Activated T-cell treated with anti-CD3 and anti-CD28 coated beads, Interleukin-2, amount 50 U/mL, for 24 hours (primary cell): ENCODE measurements around the gene DHH.
"Not testable (repeated sequence)": the region's sequence is repeated elsewhere in the genome, so short reads cannot be mapped to it uniquely, and the experiment has no call there.

Experiments
- DNase-seq: peaks from one replicate; pipeline ENCODE4 v3.0.0-alpha.2; 2020
- H3K27ac Mint-ChIP-seq: 2 replicates; pipeline ENCODE4 v1.8.0; 2020; ENCODE audit warnings: mild to moderate bottlenecking, mixed read lengths
- H3K27me3 Mint-ChIP-seq: 2 replicates; pipeline ENCODE4 v1.8.0; 2020; ENCODE audit warnings: mixed read lengths
- H3K36me3 Mint-ChIP-seq: 2 replicates; pipeline ENCODE4 v1.8.0; 2020; ENCODE audit warnings: low read depth, mixed read lengths
- H3K4me1 Mint-ChIP-seq: 2 replicates; pipeline ENCODE4 v1.8.0; 2020; ENCODE audit warnings: low read depth, mixed read lengths
- H3K4me3 Mint-ChIP-seq: 2 replicates; pipeline ENCODE4 v1.8.0; 2020; ENCODE audit warnings: mild to moderate bottlenecking, moderate library complexity, mixed read lengths
- H3K9me3 Mint-ChIP-seq: 2 replicates; pipeline ENCODE4 v1.8.0; 2020; ENCODE audit warnings: mixed read lengths

The DHH gene

DNA sequence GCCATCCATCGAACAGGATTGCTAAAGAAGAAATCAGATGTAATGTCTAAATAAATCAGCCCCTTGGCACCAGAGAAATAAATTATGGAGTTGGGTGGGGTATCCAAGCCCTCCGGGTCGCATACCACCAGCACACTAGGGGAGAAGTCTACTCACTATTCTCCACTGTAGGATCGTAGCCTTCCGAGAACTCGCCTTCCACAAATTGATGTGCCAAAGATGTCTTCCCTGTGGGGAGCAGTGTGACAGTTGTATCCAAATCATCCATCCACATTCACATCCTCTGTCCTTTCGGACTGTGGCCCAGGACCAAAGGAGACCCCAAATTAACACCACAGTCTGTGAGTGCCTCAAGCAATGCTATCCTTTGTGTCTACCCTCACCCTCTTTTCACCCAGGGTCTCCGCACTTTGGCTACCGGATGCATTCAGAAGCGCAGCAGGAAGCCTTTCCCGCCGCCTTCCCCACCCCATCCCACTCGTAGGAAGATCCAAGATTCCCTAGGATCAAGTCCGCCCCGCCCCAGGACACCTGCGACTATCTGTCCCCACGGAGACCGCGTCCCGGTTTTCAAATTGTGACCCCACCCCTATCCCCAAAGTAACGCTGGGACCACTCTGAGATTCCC lies 25.6 kb downstream of the DHH start:
- peaks cover 21% of the 10 kb centered on the region for H3K36me3 Mint-ChIP-seq

DNA sequence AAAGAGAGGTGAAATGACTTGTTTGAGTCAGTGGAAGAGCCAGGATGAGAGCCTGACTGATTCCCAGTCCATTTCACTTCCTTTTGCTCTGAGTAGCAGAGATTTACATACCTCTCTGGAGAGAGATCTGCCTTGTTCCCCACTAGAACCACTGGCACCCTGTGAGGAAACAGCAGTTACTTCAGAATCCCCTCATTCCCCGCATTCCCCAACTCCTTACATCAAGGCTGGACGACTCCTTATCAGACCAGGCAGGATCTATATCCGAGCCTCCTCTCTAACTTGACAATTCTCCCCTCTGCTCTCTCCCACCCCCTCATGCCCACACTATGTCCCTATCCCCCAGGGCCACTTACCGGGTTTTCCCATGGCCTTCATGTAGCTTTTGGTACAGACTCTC lies 28.5 kb downstream of the DHH start:
- Mint-ChIP-seq H3K27ac (no peak overlapping the region), H3K4me1 (peaks cover 26% of the 10 kb centered on the region), H3K27me3 (no peaks in the 10 kb centered on the region), H3K36me3 (peaks cover 25% of the 10 kb centered on the region), H3K4me3 (no peak overlapping the region), H3K9me3 (no peaks in the 10 kb centered on the region)
- DNase-seq = no peak

More for the DNA sequence above, 25.6 kb downstream of the DHH start:
- no peaks in the 10 kb centered on the region for H3K9me3 Mint-ChIP-seq
- H3K27ac Mint-ChIP-seq = peak overlapping the region; percentile 94
- H3K4me1 Mint-ChIP-seq = peaks cover 23% of the 10 kb centered on the region
- peak overlapping the region; percentile 90 for H3K4me3 Mint-ChIP-seq
- no peaks in the 10 kb centered on the region for H3K27me3 Mint-ChIP-seq
- no peak for DNase-seq

DNA sequence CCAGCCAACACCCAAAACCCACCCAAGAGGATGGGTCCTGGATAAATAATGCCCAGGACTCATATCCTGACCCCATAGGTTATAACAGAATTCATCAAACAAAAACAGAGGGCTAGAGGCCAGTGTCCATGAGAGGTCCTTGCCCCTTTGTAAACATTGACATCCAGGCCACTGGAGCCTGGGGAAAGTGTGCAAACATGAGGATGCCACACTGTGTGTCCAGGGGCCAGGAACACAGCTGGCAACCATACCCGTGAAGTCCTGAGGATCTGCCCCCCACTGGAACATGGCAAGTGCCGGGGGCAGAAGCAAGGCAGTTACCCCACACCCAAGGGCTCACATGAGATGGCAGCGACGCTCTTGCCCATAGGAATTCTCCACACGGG lies 29.8 kb downstream of the DHH start:
- DNase-seq = no peak
- H3K4me1 Mint-ChIP-seq = peaks cover 23% of the 10 kb centered on the region
- H3K27ac Mint-ChIP-seq = no peak overlapping the region
- no peaks in the 10 kb centered on the region for H3K27me3 Mint-ChIP-seq
- H3K4me3 Mint-ChIP-seq = no peak overlapping the region
- H3K36me3 Mint-ChIP-seq = peaks cover 32% of the 10 kb centered on the region
- no peaks in the 10 kb centered on the region for H3K9me3 Mint-ChIP-seq

DNA sequence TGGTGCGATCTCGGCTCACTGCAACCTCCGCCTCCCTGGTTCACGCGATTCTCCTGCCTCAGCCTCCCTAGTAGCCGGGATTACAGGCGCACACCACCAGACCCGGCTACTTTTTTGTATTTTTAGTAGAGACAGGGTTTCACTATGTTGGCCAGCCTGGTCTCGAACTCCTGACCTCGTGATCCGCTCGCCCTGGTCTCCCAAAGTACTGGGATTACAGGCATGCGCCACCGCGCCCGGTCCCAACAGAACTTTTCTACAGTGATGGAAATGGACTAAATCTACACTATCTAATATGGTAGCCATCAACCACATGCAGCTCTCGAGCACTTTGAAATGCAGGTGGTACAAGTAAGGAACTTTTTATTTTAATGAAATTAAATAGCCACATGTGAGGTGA lies 32.7 kb downstream of the DHH start:
- not testable (repeated sequence) for H3K27me3 Mint-ChIP-seq, H3K9me3 Mint-ChIP-seq, DNase-seq
- Mint-ChIP-seq H3K4me3 (peak overlapping the region; percentile 98), H3K4me1 (peaks cover 28% of the 10 kb centered on the region), H3K36me3 (peaks cover 53% of the 10 kb centered on the region), H3K27ac (peak overlapping the region; percentile 40)

DNA sequence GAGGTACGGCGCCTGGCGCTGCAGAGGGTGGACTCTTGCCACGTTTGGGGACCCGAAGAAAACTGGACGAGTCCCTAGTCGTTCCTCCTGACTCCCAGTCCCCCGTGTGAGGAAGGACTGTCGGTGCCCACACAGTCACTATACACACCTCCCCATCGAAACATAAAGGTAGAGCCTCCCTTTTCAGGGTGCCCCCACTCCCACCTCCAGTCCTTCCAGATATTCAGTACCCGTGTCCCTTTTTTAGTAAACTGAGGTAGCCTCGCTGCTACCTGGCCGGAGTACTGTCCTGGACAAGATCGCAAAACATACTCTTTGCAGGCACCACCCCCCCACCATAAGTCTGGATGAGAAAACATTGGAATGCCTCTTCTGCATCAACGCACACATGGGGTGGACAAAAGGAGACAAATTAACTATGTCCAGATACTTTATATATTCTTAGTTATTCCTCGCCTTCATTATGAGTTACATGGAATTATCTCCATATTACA lies 33.4 kb downstream of the DHH start:
- DNase-seq = no peak
- peak overlapping the region; percentile 98 for H3K4me3 Mint-ChIP-seq
- peaks cover 35% of the 10 kb centered on the region for H3K4me1 Mint-ChIP-seq
- peaks cover 55% of the 10 kb centered on the region for H3K36me3 Mint-ChIP-seq
- peak overlapping the region; percentile 99 for H3K27ac Mint-ChIP-seq
- H3K9me3 Mint-ChIP-seq = no peaks in the 10 kb centered on the region
- H3K27me3 Mint-ChIP-seq = no peaks in the 10 kb centered on the region

DNA sequence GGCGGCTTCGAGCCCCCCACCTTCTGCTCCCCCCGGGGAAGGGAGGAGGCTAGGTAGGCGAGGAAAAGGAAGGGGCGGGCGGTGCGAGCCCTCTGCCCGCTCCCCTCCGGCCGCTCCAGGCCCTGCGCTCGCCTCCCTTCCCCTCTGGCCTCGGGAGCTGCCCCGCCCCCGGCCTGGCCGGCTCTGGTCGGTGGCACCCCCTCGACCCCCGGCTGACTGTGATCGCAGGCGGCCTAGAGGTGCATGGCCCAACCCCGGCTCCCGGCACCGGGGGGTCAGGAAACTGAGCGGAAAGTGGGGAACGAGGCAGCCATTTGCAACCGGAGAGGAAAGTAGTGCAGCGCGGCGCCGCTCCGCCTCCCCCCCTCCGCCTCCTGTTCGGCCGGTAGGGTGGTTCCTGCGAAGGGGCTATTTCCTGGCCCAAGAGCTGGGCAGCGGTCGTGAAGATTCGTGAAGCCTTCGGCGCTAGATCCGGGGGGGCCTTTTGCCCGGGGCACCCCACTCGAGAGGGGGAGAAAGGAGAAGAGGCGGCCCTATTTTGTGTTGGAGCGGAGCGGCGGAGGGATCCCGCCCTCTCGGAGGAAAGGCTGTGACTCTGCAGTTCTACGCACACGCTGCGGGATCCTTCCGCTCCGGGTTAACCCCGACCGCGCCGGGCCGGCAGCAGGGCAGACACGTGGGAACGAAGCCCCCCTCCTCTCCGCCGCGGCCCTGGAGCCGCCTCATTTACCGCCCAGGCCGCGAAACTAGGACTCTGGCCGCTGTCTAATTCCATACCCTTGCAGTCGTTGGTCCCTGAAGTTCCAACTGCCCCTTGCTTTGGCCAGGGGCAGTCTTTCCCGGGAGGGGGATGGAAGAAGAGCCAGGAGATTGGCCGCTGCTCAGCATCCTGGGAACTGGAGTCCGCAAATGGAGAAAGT lies 34.1 kb downstream of the DHH start, which contains the start of gene KMT2D:
Gene KMT2D, minus strand, starts transcription at position 558 of the 920 bp plus-strand sequence. CDS start 5,470 bp downstream, outside the sequence.
- Mint-ChIP-seq H3K4me3 (peak within 1 kb of the TSS; percentile 98), H3K4me1 (peaks cover 42% of the 10 kb centered on the region), H3K27ac (peak within 1 kb of the TSS; percentile 99), H3K36me3 (peaks cover 57% of the 10 kb centered on the region), H3K9me3 (no peaks in the 10 kb centered on the region), H3K27me3 (no peaks in the 10 kb centered on the region)
- DNase-seq = peak; percentile 92

DNA sequence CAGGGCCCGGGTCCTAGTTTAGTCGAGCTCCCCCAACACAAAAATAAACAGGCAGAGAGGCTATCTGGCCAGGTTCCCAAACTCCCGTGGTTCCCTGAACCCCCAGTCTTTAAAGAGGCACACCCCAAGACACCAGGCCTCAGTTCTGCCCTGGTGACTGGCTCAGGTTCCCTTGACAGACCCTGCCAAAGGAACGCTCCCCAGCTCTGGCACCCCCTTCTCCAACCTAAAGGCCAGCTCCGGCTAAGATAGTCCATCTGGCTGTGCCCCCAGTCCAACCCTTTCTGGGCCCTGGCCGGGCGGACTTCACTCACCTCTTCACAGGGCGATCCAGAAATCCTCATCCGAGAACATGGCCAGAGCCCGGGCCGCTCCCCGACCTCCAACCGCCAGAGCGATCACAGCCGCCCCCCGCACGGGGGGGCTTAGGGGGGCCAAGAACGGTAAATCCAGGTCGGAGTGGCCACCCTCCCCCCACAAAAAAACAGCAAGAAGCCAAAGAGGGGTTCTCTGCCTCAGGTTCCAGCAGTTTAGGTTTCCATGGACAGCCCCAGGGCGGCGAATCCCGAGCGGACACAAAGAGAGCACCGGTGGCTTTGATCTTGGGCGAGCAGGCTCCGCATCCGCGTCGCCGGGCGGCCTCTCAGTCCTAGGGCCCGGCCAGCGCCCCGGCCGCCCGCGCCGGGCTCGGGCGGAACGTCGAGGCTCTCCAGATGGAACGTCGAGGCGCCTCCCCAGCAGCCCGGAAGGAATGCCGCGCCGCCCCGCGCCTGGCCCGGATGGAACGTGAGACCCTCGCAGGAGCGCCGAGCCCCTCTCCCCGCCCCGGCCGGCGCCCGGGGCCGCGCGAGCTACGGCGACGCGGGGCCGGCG lies 35.1 kb downstream of the DHH start:
- peaks cover 52% of the 10 kb centered on the region for H3K4me1 Mint-ChIP-seq
- no peaks in the 10 kb centered on the region for H3K27me3 Mint-ChIP-seq
- H3K4me3 Mint-ChIP-seq = peak overlapping the region; percentile 98
- peak overlapping the region; percentile 94 for H3K27ac Mint-ChIP-seq
- no peaks in the 10 kb centered on the region for H3K9me3 Mint-ChIP-seq
- no peak for DNase-seq
- peaks cover 60% of the 10 kb centered on the region for H3K36me3 Mint-ChIP-seq

DNA sequence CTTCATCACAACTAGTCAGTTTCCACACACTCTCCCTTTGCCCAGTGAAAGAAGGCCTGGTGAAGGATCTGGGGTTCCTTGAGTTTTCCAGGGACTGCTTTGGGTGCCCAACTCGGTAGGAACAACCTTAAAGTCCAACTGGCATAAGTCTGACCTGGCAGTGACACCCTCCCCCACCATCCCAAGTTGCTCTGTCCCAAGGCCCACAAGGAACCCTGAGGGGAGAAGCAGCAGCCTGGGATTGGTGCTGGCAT lies 35.6 kb downstream of the DHH start:
- Mint-ChIP-seq H3K27me3 (no peaks in the 10 kb centered on the region), H3K27ac (peak overlapping the region; percentile 94), H3K36me3 (peaks cover 62% of the 10 kb centered on the region), H3K9me3 (no peaks in the 10 kb centered on the region), H3K4me1 (peaks cover 52% of the 10 kb centered on the region), H3K4me3 (peak overlapping the region; percentile 98)
- no peak for DNase-seq

DNA sequence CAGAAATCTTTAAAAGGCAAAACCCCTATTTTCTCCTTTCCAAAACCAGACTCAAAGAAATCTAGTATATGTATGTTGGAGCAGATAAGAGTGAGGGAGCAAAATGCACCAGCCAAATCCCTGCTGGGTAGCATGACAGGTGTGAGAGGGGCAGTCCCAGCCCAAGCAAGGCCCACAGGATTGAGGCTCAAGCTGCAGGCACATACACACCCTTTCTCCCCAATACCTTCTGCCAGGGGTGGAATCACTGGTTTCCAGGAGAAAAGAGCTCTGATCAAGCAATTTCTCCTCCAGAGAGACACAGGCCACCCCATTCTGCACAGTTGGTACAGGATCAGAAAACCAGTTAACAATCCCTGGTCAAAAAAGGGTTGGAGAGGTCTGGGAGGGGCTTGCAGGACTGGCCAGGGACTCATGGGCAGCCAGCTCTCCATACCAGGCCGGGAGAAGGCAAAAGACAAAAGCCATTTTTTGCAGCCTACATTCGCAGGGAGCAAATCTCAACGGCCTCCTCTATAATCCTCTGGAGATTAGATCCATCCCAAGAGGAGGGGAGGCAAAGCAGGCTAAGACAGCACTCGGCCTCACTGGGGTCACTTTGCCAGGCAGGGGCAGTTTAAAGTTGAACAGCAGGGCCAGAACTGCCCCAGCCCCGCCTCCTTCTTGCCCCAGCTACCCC lies 36.1 kb downstream of the DHH start:
- no peaks in the 10 kb centered on the region for H3K9me3 Mint-ChIP-seq
- no peak for DNase-seq
- H3K27me3 Mint-ChIP-seq = no peaks in the 10 kb centered on the region
- H3K27ac Mint-ChIP-seq = peak overlapping the region; percentile 94
- peak overlapping the region; percentile 98 for H3K4me3 Mint-ChIP-seq
- peaks cover 50% of the 10 kb centered on the region for H3K4me1 Mint-ChIP-seq
- peaks cover 67% of the 10 kb centered on the region for H3K36me3 Mint-ChIP-seq

DNA sequence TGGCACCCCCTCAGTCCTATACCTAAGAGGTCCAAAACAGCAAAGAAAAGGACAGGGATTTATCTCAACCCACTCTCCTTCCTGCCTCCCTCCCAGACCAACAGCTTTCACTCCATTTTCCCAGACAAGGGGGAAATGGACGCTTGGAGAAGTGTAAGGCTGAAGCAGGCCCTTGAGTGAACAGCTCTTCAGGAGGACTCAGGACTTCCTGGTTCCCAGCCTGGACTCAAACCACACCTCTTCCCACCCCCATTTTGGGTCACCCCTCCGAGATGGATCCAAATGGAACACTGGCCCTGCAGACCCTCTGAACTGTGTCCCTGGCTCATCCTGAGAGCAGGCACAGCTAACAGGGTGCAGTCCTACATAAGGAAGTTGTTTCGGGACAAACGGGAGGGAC lies 36.7 kb downstream of the DHH start:
- Mint-ChIP-seq H3K27me3 (no peaks in the 10 kb centered on the region), H3K27ac (peak overlapping the region; percentile 94), H3K9me3 (no peaks in the 10 kb centered on the region), H3K4me1 (peaks cover 50% of the 10 kb centered on the region), H3K36me3 (peaks cover 73% of the 10 kb centered on the region), H3K4me3 (peak overlapping the region; percentile 98)
- no peak for DNase-seq

DNA sequence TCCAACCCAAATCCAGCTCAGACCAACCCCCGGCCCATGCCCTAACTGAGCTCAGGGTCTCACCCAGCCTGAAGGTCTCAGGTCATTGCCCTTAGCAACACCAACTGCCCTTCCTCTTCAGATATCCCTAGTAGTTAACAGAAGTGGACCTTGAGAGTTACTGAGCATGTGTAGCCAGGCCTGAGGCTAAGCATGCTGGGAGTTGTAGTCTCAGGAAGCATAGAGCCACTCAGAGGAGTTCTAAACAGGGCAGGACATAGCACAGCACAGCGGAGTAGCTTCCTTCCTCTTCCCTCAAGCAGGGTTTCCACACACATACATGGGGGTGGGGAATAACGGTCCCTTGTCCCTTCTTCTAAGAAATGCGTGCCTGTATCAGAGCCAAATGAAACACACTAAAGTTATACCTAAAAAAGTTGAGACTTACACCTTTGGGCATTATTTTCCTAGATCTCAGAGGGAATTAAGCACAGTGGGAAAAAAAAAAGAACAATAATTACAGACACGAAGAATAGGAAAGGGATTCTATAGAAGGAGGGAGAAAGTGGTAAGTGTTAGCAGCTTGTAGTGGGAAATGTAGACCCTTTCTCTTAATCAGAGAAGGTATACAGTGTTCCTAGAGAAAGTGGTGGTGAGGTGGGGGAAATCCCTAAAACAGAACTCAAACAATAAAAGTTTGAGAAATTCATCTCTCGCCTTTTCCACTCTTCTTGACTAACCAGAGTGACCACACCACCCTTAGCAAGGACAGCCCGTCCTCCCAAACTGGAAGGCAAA lies 38.4 kb downstream of the DHH start:
- Mint-ChIP-seq H3K4me3 (peak overlapping the region; percentile 98), H3K27me3 (no peaks in the 10 kb centered on the region), H3K4me1 (peaks cover 46% of the 10 kb centered on the region), H3K9me3 (no peaks in the 10 kb centered on the region), H3K27ac (peak overlapping the region; percentile 94), H3K36me3 (peaks cover 87% of the 10 kb centered on the region)
- DNase-seq = no peak

DNA sequence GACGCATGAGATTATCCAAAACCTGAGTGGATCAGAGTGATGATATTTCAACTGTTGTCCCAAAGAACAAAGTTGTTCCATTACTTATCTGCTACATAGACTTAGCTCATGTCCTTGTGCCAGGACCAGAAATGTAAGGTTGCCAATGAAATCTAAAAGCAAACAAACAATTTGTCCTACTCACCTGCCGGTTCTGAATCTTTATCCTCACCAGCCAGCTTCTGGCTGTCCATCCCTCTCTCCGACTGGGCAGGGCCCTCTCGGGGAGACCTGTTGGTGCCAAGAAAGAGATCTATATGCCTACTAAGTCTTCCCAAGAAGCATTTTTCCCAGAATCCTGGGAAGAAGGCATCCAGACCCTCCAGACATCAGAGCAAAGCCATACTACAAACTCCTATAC lies 39.5 kb downstream of the DHH start:
- Mint-ChIP-seq H3K27me3 (no peaks in the 10 kb centered on the region), H3K9me3 (no peaks in the 10 kb centered on the region), H3K4me3 (no peak overlapping the region), H3K36me3 (peaks cover 90% of the 10 kb centered on the region), H3K4me1 (peaks cover 44% of the 10 kb centered on the region), H3K27ac (peak overlapping the region; percentile 94)
- DNase-seq = no peak

DNA sequence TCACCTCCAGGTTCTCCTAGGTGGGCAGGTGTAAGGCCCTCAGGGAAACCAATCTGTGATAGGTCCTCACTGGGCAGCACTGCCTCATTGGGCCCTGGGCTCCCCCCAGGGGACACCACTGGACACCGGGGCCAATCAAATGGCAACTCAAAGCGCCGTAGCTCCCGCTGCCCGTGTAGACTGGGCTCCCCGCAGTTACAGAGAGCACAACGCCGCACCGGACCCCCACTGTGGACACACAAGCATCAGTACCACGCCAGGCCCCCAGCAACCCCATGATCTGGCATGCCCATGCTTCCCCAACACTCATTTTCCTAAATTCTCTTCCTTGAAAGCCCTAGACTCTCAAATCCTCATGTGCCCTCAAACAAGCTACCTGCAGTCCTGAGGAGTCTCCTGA lies 40.1 kb downstream of the DHH start:
- no peak for DNase-seq
- no peaks in the 10 kb centered on the region for H3K9me3 Mint-ChIP-seq
- H3K27me3 Mint-ChIP-seq = no peaks in the 10 kb centered on the region
- H3K4me3 Mint-ChIP-seq = no peak overlapping the region
- peak overlapping the region; percentile 94 for H3K27ac Mint-ChIP-seq
- H3K36me3 Mint-ChIP-seq = peaks cover 94% of the 10 kb centered on the region
- peaks cover 44% of the 10 kb centered on the region for H3K4me1 Mint-ChIP-seq
